Stimulated activated CD4-positive, alpha-beta T cell treated with anti-CD3 and anti-CD28 coated beads, Interleukin-4, amount 100 ng/mL, for 24 hours (primary cell): Measurements from ENCODE around the gene CNKSR3.

Source experiments
- DNase-seq: peaks from one replicate; pipeline ENCODE4 v3.0.0-alpha.2; 2020

Gene CNKSR3

DNA sequence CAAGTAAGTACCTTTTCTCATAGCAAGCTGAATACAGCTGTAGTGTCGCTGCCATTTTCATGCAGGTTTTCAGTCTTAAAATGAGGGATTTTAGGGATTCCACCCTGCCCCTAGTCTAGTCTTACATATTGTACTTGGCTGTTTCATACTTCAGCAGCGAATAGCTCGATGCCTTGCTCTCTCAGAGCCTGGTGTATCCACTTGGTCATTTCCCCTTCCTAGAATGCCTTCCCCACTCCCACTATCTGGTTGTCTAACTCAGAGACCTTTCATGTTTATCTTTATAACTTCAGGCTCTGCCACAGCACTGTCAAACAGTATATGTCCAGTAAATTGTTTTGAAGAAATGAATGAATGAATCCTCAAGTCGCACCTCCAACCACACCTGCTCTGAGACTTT, 132.8 kb downstream of the CNKSR3 start:
- DNase-seq = no peak

GRCh38 chr6:154373971-154374370, 136.5 kb downstream of the CNKSR3 start:
- DNase-seq = no peak

DNA sequence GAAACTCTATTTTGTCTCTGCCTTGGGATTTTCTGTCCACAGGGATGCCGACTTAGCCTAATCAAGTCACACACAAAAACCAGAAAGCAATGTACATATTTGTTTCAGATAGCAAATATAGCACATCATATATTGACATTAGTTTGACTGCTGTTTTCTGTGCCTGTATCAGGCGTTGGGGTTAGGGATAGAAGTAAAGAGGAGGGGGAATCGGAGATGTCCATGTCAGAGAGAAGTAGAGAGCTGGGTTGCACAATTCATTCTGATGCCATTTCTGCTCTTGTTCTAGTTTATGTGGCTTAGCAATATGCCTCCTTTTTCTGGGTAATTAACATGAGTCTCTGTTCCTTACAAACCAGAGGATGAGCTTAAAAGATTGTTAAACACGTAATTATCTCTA, 139.2 kb downstream of the CNKSR3 start:
- DNase-seq = no peak

DNA sequence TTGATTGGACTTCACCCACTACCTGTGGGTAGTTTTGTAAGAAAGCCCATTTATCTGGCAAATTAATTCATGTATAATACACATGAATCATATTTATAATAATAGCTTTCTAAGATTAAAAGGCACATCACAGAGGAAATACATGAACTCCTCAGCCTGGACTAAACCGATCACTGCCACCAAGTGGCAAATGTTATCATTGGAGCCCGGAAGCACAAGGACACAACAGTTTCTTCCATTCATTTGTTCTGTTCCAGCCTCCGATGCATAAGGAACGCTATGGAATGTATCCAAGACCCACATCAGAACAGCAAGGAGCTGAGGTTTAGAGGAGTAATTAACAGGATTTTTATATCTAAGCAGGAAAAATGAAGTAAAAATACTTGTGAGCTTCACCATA, 139.9 kb downstream of the CNKSR3 start:
- DNase-seq = peak; percentile 15

DNA sequence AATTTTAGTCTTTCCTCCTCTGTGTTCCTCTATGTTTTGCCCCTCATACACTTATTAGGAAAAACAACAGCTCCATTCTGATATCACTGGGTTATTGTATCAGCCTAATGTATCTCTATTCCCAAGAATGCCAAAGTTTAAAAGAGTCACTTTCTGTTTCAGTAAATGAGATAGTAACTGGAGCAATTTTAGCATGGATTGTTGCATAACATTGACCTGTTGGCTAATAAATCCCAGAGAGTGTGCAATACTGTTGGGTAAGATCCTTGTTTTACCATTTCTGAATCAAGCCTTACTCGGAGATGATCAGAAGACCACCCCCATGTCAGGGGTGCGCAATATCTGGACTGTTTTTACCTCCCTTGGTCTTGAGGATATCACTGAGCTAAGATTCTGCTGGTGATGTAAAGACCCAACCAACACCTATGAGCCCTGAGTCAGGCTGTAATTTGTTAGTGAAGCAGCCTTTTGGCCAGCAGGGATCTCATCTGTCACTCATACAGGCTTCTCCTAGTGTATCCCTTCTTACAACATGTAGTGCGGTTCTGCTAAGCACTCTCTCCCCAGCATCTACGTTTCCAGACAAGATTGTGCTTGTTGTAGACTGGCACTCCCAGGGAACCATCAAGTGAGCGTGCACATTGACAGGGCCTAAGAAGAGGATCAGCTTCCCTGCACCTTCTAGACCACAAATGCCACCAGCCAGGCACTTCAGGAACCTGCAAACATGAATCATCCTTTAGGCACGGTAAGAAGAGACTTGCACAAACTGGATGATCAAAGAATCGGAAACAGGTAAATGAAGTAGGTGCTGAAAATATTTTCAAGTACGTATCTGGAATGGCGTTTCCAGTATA, 142.4 kb downstream of the CNKSR3 start:
- DNase-seq = no peak

GRCh38 chr6:154367336-154367735, 143.1 kb downstream of the CNKSR3 start:
- no peak for DNase-seq

DNA sequence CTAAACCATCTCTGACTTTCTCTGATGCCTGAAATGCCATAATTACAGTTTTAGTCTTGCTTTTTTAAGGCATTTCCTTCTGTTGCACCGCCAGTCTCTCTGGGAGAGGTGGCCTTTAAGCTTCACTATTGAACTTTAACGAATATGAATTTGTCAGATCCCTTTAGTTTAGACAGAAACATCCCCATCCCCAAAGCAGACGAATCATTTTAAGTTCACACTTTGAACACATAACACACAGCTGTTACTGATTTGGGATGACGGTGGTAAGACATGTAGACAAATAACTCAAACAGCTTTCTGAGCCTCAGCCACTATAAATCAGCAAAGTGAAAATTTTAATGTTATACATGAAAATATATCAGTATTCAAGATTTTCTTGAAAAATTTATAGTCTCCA, 146.7 kb downstream of the CNKSR3 start:
- DNase-seq = no peak

GRCh38 chr6:154361476-154361875, 149.0 kb downstream of the CNKSR3 start:
- DNase-seq = no peak

DNA sequence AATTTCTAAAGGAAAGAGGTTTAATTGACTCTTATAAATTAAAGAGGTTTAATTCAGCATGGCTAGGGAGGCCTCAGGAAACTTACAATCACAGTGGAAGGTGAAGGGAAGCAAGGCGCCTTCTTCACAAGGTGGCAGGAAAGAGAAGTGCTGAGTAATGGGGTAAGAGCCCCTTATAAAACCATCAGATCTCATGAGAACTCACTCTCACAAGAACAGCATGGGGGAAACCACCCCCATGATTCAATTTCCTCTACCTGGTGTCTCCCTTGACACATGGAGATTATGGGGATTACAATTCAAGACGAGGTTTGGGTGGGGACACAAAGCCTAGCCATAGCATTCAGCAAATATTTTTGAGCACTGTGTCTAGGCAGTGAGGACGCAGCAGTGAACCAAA, 150.0 kb downstream of the CNKSR3 start:
- DNase-seq = no peak

GRCh38 chr6:154359679-154360078, 150.8 kb downstream of the CNKSR3 start:
- no peak for DNase-seq

- DNase-seq = no peak
Observed at GRCh38 chr6:154359161-154359574, 151.3 kb downstream of the CNKSR3 start.

DNA sequence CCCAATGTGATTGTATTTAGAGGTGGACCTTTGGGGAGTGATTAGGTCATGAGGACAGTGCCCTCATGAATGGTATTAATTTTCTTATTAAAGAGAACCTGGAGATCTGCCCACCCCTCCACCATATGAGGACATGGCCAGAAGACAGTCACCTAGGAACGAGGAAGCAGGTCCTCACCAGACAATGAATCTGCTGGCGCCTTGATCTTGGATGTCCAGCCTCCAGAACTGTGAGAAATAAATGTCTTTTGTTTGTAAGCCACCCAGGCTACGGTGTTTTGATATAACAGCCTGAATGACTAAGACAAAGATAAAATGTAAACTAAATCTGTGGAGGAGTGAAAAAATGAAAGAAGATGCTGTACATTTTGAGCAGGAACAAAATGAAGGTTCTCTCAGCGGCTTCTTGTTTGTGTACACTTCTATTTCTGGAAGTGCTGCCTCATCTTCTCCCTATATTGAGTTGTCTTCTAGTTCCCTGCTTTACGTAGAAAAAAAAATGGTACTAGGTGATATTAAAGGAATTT, 152.4 kb downstream of the CNKSR3 start:
- no peak for DNase-seq

DNA sequence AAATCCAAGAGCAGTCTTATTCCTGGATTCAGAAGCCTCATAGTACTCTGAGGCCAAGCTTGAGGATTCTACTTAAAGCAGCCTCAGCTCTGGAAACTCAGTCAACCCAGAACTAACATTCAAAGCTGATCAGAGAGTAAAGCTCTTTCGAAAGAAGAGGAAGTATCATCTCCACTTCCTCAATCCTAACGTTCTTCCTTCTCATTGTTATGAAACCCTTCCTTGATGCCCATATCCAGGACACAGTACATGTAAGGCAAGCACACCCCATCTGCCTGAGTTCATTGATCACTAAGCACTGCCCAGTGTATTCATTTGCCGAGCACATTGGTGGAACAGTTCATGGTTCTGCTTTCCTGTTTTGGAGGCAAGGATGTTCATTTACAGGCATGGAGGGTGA, 153.8 kb downstream of the CNKSR3 start, which contains the start of gene IPCEF1:
TSS of gene IPCEF1 (minus strand) at position 114 of the 400 bp plus-strand sequence. CDS start 90,856 bp downstream, outside the sequence.
- no peak for DNase-seq

GRCh38 chr6:154356113-154356512, 154.4 kb downstream of the CNKSR3 start:
- DNase-seq = no peak

- no peak for DNase-seq
Observed at GRCh38 chr6:154354265-154354777, 156.2 kb downstream of the CNKSR3 start.

GRCh38 chr6:154353626-154354025, 156.9 kb downstream of the CNKSR3 start:
- no peak for DNase-seq

- DNase-seq = peak; percentile 66
Observed at GRCh38 chr6:154352898-154353585, 157.4 kb downstream of the CNKSR3 start.

- no peak for DNase-seq
Observed at GRCh38 chr6:154350293-154350692, 160.2 kb downstream of the CNKSR3 start.

DNA sequence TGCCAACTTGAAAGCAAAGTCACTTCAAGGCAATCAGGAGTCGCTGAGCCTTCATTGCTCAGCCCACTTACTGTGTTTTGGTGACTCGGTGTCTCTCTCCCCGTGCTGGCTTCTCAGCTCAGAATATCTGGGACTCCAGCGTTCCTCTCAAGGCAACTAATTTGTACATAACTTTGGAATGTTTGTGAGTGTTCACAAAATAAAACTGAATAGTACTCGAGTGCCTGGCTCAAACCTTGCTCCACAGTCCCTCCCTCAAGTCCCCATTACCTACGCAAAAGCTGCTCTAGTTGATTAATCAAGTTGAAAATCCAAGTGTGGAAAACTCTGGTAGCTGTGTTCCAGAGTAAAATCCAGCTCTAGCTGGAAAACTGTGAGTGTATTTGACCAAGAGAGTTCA, 162.5 kb downstream of the CNKSR3 start:
- no peak for DNase-seq

DNA sequence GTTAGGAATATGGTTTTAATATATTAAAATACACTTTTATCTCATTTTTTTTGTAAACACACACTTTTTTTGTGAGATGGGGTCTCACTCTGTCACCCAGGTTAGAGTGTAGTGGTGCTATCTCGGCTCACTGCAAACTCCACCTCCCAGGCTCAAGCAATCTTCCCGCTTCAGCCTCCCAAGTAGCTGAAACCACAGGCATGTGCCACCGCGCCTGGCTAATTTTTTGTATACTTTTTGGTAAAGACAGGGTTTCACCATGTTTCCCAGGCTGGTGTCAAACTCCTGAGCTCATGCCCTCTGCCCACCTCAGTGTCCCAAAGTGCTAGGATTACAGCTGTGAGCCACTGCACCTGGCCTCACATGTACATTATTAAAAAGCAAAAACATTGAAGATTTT, 164.7 kb downstream of the CNKSR3 start:
- no peak for DNase-seq

DNA sequence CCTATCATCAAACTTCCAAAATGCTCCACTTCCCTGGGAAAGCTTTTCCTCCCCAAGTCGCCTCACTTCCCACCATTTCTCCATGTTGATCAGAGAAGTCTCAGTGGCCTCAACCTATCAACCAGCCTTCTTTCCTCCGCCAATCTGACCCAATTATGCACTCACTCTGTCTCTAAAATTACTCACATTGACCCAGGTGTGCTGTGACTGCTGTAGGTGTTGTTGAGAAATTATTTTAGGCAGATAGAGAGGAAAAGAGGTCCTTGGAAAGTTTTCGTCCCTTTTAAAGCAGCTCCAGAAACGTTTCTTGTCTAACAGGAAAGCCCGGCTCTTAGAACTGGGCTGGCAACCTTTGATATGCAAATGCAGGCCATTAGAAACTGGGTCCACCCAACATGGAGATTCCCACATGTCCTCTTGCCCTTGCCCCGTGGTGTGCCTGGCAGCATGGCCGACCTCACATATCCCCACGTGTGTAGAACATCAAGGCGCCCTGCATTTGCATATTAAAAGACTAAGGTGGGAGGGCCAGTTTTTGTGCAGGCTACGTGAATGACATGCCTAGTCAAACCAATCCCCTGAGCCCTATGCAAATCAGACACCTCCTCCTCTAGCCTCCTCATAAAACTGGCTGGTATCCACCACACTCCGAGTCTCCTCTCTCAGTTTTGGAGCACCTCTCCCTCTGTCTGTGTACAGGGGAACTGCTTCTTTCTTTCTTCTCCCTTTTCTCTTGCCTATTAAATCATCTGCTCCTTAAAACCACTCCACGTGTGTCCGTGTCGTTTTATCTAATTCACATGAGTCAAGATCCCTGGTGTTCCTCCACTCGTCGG, 166.8 kb downstream of the CNKSR3 start:
- no peak for DNase-seq

GRCh38 chr6:154341871-154342270, 168.6 kb downstream of the CNKSR3 start:
- DNase-seq = no peak

DNA sequence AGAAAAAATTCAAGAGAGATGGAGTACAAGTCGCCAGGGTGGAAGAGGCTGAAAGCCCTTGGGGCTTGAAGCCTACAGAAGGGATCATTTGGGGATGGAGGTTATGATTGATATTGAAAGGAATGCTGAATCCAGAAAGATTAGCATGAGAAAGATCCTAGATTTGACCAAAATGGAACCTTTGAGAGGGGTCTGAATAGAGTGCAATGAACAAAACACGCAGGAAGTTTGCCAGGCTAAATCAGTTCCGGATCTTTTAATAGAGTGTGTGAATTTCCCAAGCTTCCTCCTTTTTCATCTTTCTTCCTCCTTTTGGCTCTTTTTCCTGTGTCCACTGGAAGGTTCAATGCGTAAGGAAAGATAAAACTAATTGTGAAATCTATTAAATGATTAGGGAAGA, 169.1 kb downstream of the CNKSR3 start:
- DNase-seq = no peak
